Brain pericyte (primary cell): Measurements from ENCODE around the gene GPR25.

Experiments used
- DNase-seq: peaks from one replicate; pipeline ENCODE4 v3.0.0-alpha.2; 2012; ENCODE audit warnings: low read depth, low spot score

GPR25 gene

DNA sequence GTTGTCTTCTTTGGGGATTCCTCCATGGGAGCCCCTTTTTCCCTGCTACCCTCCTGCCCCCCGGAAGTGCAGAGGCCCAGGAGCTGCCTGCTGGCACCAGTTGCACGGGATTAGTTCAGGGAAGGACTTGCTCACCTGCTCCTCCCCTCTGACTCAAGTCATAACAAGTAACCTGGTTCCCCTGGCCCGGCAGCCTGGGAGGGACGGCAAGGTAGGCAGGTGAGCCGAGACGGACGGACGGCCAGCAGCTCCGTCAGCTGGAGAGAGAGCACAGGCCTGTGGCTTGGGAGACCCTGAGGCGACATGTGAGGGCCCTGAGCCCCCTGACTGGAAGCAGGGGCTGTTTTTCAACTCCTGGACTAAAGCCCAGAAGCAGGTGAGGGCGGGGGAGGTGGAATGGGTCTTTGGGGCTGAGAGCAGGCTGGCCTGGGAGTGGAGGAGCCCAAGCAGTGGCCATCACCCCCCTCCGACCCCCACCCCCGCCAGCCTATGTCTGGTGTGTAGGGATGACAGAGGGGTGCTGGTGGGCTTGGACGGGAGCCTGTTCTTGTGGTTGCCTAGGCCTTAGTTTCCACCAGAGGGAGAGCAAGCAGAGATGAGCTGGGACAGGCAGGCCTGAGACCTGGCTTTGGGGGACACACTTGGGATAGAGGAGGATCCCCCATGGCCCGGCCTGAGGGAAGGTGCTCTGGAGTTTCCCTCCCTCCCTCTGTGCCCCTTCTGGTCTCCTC is 22.1 kb downstream of the GPR25 start, which contains the start of gene INAVA:
INAVA (plus strand) TSS at position 189 of the 731 bp plus-strand sequence. CDS start 3,501 bp downstream, outside the sequence.
- no peak for DNase-seq

DNA sequence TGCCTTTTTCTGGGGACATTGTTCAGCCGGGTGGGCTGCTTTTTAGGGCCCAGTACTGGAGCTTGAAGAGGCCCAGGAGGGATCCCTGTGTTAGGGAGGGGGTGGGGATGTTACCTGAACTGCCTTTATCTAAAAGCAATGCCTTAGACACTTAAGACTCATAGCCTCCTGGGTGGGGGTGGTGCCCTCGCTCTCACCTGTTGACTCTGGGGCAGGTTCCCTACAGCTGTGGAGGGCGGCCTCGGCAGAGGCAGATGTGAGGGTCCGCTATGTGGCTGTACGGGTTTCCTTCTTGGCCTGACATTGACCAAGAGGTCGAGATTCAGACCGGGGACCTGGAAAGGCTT is 22.6 kb downstream of the GPR25 start:
- no peak for DNase-seq

DNA sequence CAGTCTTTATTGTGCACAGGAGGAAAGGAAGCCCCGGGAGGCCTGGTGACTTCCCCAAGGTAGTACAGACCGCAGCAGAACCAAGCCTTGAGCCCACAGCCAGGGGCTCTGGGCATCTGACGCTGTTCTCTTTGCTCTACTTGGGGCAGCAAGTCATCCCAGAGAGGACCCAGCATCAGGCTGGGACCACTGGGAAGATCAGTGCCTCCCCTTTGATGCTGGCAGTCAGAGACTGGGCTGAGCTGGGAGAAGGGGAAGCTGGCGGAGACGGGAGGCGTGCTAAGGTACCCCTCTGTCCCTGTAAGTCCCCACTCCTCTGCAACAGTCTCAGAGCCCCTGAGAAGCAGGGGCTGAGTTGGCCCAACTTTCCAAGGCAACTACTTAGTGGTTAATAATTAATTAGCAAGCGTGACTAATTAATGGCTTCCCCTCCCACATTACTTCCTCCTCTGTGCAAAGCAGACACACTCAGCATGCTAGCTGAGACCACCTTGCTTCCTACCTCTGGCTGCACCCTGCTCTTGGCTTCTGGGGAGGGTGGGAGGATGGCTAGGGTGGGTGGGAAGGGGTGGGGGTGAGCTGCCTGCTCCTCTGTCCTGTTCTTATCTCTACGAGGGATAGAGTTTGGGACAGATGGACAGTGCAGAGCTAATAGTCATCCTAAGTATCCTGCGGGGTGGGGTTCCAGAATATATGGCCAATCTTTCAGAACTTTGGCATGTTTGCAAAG is 23.2 kb downstream of the GPR25 start:
- DNase-seq: no peak

DNA sequence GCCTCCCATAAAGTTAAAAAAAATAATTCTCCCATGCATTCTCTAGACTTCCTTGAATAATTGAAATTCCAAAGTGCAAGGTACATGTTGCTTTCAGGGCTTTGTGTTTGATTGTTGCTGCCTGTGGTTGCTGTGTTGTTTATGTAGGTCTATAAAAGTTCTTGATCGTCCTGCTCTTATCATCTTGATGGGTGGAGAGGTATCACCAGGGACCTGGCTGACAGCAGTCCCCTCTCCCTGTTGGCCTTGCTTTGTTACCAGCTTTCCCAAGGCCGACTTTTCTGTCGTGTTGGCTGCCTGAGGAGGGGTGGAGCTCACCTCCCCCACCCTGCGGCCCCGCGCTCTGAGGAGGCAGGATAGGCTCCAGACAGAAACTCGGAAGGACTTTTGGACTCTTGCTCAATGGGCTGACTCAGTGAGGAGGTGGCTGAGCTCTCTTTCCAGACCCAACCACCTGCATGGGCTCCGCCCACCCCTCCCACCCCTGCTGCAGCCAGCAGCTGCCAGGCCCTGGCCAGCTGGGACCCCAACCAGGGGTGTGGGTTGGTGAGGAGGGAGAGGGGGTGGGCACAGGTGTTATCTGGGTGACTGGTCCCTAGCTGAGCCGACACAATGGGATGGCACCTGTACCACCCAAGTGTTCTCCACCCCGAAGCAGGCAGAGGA is 23.9 kb downstream of the GPR25 start:
- DNase-seq: no peak

DNA sequence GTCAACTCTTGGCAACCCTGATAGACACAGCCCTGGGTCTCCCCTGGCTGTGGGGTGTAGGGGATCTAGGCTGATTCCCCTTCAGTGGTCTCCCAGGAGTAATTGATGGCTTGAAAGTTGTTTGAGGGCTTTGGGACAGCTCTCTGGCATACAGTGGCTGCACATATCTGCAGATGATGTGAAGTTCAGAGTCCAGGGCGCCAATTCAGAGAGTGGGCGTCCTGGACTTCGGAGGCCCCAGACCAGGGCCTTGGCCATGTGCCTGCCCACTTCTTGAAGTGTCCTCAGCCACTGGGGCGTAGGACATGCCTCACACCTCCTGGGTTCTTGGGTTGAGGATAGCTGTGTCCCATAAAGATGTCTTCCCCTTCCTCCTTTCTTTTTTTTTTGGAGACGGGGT is 24.5 kb downstream of the GPR25 start:
- no peak for DNase-seq

DNA sequence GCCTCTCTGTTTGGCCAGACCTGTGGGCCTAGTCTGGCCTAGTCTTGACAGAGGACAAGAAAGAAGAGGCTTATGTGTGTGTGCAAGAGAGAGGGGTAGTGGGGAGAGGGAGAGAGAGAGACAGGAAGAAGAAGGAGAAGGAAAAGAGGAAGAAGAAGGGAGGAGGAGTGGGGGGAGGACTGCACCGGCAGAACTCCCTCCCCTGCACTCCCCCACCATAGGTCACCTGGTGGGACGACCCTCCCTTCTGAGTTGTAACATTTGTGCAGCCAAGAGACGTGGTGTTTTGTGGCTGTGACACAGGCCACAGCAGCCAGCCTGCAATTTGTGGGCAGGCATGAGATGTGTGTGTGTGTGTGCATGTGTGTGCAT is 26.2 kb downstream of the GPR25 start:
- no peak for DNase-seq

DNA sequence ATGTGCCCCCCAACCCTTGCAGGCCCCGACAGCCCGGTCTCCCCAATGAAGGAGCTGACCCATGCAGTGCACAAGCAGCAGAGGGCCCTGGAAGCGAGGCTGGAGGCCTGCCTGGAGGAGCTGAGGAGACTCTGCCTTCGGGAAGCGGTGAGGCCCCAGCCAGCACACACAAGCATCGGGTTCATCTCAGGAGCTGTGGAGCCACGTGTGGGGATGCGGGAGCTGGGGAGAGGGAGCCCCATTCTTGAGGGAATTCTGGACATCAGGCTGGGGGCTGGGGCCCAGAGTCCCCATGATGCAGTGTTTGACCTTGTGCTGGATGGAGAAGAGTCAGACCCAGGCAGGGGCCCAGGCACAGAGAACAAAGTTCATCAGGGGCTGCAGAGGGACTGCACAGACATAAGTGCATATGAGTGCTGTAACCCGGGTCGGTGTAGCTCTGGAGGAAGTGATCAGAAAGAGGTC is 26.7 kb downstream of the GPR25 start:
- no peak for DNase-seq

DNA sequence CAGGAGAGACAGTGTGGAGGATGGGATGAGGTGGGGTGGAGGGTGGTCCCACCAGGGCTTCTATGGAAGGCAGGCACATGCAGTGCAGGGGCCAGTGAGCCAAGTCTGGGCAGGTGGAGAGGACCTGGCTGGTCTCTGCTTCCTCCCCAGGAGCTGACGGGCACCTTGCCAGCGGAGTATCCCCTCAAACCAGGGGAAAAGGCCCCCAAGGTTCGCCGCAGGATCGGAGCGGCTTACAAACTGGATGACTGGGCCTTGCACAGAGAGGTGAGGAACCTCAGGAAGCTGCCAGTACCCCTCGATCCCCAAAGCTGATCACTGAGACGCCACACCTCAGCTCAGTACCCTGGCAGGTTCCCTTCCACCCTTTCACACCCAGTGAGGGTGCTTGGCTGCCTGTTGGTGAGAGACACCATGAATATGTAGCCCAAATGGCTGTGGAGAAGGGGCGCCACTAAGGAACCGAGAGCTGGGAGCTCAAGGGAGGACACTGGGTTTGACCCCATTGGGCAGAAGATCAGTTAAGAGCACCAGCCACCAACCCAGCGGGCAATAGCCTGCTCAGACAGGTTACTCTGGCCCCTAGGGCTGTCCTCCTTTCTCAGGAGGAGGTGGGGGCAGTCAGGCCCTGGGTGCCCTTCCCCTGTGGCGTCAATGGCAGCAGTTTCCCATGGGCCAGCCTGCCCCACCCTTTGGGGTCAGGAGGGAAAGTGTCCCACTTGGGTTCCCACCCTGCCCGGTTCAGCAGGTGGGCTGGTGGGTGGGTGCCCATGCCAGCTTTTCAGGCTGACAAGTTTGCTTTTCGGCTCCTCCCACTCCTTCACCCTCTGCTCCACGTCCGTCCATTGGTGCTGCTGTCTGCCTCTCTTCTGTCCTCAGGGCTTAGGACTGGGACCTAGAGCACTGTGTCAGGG is 27.4 kb downstream of the GPR25 start:
- DNase-seq: no peak

DNA sequence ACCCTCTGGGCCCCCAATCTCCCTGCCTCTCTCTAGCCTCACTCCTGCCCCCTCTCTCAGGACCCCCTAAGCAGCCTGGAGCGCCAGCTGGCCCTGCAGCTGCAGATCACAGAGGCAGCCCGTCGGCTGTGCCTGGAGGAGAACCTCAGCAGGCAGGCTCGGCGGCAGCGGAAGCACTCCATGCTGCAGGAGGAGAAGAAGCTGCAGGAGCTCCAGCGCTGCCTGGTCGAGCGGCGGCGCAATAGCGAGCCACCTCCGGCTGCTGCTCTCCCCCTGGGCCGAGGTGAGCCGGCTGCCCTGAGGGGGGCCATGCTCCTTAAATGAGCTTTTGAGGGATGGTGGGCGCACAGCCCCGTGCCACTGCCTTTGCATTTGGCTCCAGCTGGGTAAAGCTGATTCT is 28.1 kb downstream of the GPR25 start:
- no peak for DNase-seq

DNA sequence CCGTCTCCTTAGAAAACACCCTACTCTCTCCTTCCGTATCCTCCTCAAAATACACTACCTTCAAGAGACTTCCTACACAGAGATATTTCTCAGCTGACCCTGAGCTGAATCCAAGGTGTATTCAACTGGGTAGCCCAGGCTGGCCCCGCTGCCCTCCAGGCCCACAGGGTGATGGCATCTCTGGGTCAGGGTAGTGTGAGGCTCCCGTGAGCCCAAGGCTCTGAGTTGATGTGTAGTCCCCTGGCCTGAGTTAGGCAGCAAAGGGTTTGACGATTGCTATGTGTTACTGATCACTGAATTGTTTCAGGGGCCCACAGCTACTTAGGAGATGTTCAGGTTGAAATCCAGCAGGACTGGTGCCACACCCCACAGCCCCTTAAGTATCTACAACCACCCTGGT is 28.6 kb downstream of the GPR25 start:
- DNase-seq: no peak

DNA sequence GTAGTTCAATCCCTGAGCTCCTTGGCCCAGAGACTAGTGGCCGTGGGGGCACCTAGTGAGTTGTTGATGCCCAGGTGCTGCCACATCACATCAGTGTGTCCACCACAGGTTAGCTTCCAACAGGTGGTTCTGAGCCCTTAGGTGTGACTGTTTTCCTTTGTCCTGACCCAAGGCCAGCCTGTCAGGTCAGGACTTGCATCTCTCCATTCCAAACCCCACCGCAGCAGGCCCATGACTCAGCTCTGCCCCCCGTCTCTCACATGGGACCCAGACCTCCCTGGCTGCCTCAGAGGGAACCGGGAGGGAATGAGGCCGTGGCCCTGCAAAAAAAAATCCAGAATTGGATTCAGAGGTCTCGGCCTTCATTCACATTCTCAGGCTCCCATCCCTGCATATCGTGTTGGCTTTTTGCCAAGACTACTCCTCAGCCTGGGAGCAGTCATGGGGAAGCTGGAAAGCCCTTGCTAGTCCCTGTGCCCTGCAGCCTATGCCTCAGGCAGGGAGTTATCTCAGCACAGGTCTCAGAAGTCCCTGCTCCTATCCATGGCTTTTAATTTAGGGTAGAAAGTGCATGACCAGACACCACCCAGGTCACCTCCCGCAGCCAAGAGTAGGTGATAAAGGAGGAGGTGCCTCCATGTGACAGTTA is 29.1 kb downstream of the GPR25 start:
- DNase-seq: no peak

DNA sequence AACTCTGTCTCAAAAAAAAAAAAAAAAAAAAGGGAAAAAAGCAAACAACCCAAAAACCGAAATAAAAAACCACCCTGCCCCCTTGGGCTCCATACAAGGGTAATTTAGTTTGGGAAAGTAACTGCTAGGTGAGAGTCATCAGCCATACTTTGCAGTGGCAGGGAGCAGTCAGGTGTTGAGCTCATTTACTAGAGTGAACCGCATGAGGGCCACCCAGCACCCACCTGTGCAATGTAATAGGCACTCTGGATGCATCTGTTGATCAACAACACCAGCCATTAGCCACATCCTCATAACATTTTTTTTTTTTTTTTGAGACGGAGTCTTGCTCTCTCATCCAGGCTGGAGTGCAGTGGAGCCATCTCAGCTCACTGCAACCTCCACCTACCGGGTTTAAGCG is 31.0 kb downstream of the GPR25 start:
- no peak for DNase-seq

DNA sequence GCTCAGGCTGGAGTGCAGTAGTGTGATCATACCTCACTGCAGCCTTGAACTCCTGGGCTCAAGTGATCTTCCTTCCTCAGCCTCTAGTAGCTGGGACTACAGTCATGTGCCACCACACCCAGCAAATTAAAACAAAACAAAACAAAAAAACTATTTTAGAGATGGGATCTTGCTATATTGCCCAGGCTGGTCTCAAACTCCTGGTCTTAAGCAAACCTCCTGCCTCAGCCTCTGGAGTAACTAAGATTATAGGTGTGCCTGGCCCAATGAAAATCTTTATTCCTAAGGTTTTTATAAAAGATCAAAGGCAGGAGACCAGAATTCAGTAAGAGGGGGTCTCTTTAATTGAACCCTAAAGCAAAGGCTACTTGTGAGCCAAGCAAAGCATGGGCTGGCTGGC is 32.0 kb downstream of the GPR25 start:
- DNase-seq: no peak

DNA sequence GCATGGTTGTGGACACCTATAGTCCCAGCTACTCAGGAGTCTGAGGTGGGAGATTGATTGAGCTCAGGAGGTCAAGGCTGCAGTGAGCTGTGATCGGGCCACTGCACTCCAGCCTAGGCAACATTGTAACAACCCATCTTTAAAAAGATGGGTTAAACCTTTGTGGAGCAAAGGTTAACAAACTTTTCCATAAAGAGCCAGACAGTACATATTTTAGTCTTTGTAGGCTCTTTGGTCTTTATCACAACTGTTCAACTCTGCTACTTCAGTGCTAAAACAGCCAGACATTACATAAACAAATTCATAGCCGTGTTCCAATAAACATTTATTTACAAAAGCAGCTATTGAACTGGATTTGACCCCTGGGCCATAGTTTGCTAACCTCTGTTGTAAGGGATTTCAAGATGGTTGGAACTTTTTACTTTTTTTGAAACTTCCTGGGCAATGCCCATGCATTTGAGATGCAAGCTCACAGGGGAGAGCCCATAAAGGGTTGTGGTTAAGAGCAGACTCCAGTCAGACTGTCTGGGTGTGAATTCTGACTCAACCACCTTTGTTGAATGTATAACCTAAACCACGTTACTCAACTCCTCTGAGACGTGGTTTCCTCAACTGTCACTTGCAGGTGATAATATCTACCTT is 32.8 kb downstream of the GPR25 start:
- DNase-seq: no peak

DNA sequence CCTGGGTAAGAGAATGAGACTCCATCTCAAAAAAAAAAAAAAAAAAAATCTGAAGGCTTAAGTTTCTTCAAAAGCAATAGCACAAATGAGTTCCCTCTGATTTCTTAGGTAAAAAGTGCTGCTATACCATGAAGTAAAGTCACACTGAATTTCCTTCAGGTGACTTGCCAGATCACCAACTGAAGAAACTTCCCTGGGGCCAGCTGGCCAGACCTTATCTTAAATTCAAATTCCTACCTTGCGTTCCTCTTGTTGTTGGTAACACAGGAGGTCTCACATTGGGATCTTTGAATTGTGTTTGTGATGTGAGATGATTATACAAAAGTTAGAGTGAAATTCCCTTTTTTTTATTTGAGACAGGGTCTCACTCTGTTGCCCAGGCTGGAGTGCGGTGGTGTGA is 33.7 kb downstream of the GPR25 start:
- DNase-seq: no peak

DNA sequence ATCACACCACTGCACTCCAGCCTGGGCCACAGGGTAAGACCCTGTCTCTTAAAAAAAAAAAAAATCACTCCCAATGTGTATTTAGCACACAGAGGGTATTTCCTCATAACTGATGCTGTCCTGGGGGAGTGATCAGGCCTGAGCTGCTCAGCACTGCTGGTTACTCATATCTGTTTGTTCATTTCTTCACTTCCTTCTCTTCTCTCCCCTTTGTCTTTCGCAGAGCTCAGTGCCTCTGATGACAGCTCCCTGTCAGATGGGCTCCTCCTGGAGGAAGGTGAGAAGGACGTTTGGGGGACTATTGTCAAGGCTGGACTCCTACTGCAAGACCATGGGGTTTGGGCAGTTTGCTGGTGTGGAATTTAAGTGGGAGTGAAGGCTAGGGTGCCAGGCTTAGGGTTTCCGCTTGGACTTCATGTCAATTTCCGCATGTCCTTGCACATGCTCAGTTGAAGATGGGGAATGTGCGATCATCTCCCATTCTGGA is 34.9 kb downstream of the GPR25 start:
- no peak for DNase-seq

DNA sequence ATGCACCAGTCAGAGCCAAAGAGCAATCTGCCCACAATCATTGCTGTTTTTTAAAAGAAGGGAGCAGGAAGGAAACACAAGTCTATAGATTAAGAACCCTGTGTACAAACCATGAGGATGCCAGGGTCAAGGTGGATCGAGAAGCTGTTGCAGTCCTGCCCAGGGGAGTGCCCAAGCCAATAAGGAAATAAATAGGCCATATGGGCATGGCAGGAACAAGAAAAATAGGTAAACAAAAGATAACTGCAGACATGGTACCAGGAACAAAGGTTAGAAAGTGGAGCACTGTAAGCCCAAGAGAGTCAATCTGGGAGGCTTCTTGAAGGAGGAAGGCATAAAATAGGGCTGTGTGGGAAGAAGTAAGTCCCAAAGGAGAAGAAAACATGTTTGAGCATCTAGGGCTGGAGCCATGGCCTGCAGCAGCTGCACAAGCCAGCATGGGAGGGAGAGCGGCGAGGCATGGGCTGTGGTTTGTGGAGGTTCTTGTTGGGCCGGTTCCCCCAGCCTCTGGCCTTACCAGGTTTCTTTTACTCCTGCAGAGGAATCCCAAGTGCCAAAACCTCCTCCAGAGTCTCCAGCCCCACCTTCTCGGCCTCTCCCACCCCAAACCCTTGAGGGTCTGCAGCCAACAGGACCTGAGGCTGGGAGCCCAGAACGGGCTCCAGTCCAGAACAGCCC is 35.5 kb downstream of the GPR25 start:
- DNase-seq: no peak

DNA sequence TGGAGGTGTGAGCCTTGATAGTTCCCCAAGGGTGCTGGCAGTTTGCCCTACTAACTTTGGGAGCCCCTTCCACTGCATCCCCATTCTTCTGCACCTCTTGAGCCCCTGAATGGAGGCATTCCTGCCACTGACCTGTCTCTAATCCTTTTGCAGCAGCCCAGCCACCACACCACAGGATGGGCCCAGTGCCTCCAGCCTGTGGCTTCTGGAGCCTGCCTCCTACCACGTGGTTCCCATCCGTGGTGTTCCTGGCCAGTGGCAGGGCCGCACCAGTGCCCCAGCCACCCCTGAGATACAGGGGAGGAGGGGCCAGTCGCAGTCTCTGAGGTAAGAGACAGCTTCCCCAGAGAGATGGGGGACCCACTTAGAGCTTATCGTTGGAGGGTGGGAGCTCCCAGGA is 36.3 kb downstream of the GPR25 start:
- no peak for DNase-seq

DNA sequence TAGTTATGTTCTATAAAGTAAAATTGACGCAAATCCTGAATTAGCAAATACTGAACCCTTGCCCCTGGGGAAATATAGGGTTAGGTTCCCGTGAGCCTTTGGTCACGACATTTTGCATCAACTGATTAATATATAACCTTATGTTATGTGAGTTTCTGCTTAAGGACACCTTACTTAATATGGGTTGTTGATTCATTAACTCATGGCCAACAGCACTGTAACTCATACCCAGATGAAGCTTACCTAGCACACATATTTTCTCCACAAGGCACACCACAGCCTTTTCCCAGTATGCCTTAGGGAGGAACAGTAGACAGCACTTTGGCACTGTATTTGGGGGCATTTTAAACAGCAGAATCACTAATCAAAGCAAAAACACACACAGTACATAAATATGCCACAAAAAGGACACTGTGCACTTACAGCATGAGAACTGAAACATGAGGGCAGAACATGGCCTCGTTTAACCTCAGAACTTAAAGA is 37.0 kb downstream of the GPR25 start:
- DNase-seq: no peak

DNA sequence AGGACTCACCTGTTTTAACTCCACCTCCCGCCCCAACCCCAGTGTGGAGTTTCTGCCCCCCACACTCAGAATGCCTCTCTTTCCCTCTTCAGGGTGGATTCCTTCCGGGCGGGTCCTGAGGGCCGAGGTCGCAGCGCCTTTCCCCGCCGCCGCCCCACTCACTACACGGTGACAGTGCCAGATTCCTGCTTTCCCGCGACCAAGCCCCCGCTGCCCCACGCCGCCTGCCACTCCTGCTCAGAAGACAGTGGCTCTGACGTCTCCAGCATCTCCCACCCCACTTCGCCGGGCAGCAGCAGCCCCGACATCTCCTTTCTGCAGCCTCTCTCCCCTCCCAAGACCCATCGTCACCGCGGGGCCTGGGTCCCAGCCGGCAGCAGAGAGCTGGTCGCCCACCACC is 38.6 kb downstream of the GPR25 start:
- no peak for DNase-seq
